Measurements from ENCODE around the gene PPP1R15B.
"Not testable (repeated sequence)": the region's sequence is repeated elsewhere in the genome, so short reads cannot be mapped to it uniquely, and the experiment has no call there.

Gene PPP1R15B

GRCh38 chr1:204431310-204432184 lies 19.9 kb upstream of the PPP1R15B start:
- TF ChIP-seq, protein P1, sequence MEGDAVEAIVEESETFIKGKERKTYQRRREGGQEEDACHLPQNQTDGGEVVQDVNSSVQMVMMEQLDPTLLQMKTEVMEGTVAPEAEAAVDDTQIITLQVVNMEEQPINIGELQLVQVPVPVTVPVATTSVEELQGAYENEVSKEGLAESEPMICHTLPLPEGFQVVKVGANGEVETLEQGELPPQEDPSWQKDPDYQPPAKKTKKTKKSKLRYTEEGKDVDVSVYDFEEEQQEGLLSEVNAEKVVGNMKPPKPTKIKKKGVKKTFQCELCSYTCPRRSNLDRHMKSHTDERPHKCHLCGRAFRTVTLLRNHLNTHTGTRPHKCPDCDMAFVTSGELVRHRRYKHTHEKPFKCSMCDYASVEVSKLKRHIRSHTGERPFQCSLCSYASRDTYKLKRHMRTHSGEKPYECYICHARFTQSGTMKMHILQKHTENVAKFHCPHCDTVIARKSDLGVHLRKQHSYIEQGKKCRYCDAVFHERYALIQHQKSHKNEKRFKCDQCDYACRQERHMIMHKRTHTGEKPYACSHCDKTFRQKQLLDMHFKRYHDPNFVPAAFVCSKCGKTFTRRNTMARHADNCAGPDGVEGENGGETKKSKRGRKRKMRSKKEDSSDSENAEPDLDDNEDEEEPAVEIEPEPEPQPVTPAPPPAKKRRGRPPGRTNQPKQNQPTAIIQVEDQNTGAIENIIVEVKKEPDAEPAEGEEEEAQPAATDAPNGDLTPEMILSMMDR (IDR thresholded peaks at IDR 0.05; ENCODE audit: low read depth, low read length) = peak; percentile 91
- peak; percentile 87 to 90 for DNase-seq (ENCODE audit: low read depth in 2 of 2)
- no peak overlapping the region for H3K4me3 ChIP-seq (replicated peaks in 1 of 2; ENCODE audit: low read depth in 2 of 2, low read length in 2 of 2)

- no peak overlapping the region for H3K4me3 ChIP-seq (replicated peaks in 1 of 2; ENCODE audit: low read depth in 2 of 2, low read length in 2 of 2)
- TF ChIP-seq, protein P1 (IDR thresholded peaks at IDR 0.05; ENCODE audit: low read depth, low read length) = no peak
- no peak for DNase-seq (ENCODE audit: low read depth in 2 of 2)
These were observed 18.1 kb upstream of the PPP1R15B start for GRCh38 chr1:204429746-204430145.

GRCh38 chr1:204426971-204427701 lies 15.5 kb upstream of the PPP1R15B start:
- DNase-seq (ENCODE audit: low read depth in 2 of 2) = no peak
- TF ChIP-seq, protein P1 (IDR thresholded peaks at IDR 0.05; ENCODE audit: low read depth, low read length) = no peak
- no peak overlapping the region for H3K4me3 ChIP-seq (replicated peaks in 1 of 2; ENCODE audit: low read depth in 2 of 2, low read length in 2 of 2)

DNA sequence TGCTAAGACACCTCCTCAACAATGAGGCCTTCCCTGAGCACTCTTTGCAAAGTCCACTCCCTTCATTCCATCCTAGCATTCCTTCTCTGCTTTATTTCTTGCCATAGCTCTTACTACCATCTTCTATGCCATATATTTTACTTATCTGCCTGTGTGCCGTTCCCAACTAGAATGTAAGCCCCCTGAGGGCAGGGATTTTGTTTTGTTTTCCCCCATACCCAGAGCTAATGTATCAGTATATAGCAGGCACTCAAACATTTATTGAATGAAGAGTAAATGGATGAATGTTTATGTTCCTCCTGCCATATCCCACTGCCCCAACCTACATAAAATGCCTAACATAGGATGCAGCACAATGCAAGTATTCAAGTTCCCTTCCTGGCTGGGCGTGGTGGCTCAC lies 14.9 kb upstream of the PPP1R15B start:
- TF ChIP-seq, protein P1 (IDR thresholded peaks at IDR 0.05; ENCODE audit: low read depth, low read length) = no peak
- no peak for DNase-seq (ENCODE audit: low read depth in 2 of 2)
- H3K4me3 ChIP-seq (replicated peaks in 1 of 2; ENCODE audit: low read depth in 2 of 2, low read length in 2 of 2) = no peak overlapping the region

DNA sequence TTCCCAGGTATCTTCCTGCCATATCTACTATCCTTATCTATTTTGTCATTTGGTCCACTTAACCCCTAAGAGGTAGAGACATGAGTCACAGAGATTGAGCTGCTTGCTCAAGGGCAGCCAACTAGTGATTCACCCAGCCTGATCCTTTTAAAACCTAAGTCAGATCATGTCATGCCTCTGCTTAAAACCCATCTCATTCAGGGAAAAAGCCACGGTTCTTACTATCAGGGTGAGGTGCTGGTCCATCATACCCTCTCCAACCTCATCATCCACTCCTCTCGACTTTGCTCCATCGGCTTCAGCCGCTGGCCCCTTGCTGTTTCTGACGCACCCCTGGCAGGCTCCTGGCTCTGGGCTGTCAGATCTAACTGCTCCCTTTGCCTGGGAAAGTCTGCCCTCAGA lies 14.4 kb upstream of the PPP1R15B start:
- no peak overlapping the region for H3K4me3 ChIP-seq (replicated peaks in 1 of 2; ENCODE audit: low read depth in 2 of 2, low read length in 2 of 2)
- peak; percentile 41 to 71 for DNase-seq (ENCODE audit: low read depth in 2 of 2)
- TF ChIP-seq, protein P1 (IDR thresholded peaks at IDR 0.05; ENCODE audit: low read depth, low read length) = no peak

- no peak for DNase-seq (ENCODE audit: low read depth in 2 of 2)
- no peak overlapping the region for H3K4me3 ChIP-seq (replicated peaks in 1 of 2; ENCODE audit: low read depth in 2 of 2, low read length in 2 of 2)
- TF ChIP-seq, protein P1 (IDR thresholded peaks at IDR 0.05; ENCODE audit: low read depth, low read length) = no peak
These were observed 13.0 kb upstream of the PPP1R15B start for GRCh38 chr1:204424621-204425020.

- not testable (repeated sequence) for H3K4me3 ChIP-seq (replicated peaks in 1 of 2; ENCODE audit: low read depth in 2 of 2, low read length in 2 of 2); DNase-seq (ENCODE audit: low read depth in 2 of 2)
These were observed 10.6 kb upstream of the PPP1R15B start for GRCh38 chr1:204422061-204422705.
